ENCODE data around the gene BBOF1.

BBOF1 gene

GRCh38 chr14:74045522-74045921 lies 26.4 kb downstream of the BBOF1 start:
- Histone ChIP-seq H3K36me3 (replicated peaks; ENCODE audit: insufficient read depth, low read length) (no peaks in the 10 kb centered on the region), H3K4me3 (ENCODE audit: low read length) (no peak overlapping the region)
- no peak for TF ChIP-seq CTCF (IDR thresholded peaks at IDR 0.05; ENCODE audit: low read length)
- no peak for TF ChIP-seq EZH2phosphoT487 (IDR thresholded peaks at IDR 0.05; ENCODE audit: low read length)

GRCh38 chr14:74048281-74048680 lies 29.1 kb downstream of the BBOF1 start:
- Histone ChIP-seq H3K79me2 (ENCODE audit: low read length) (no peaks in the 10 kb centered on the region), H3K36me3 (replicated peaks; ENCODE audit: insufficient read depth, low read length) (no peaks in the 10 kb centered on the region), H3F3A (ENCODE audit: insufficient read depth, low read length) (no peaks in the 10 kb centered on the region), H3K9me3 (replicated peaks; ENCODE audit: insufficient read depth, low read length) (no peaks in the 10 kb centered on the region), H3K27me3 (replicated peaks; ENCODE audit: insufficient read depth, low read length) (no peaks in the 10 kb centered on the region), H3K9ac (ENCODE audit: low read length) (no peak overlapping the region), H3K27ac (ENCODE audit: low read length) (no peak overlapping the region), H3K9me2 (replicated peaks; ENCODE audit: insufficient read depth, low read length) (no peaks in the 10 kb centered on the region), H4K20me1 (ENCODE audit: insufficient read depth, low read length) (no peaks in the 10 kb centered on the region), H2AFZ (ENCODE audit: low read length) (no peak overlapping the region), H3K4me1 (ENCODE audit: low read length) (no peaks in the 10 kb centered on the region), H3K4me3 (ENCODE audit: low read length) (no peak overlapping the region), H3K4me2 (ENCODE audit: low read depth, low read length) (no peak overlapping the region)
- TF ChIP-seq EZH2 (optimal IDR thresholded peaks at IDR 0.05; ENCODE audit: low read depth, low read length), result no peak
- no peak for TF ChIP-seq CTCF (IDR thresholded peaks at IDR 0.05; ENCODE audit: low read length)
- no peak for TF ChIP-seq EZH2phosphoT487 (IDR thresholded peaks at IDR 0.05; ENCODE audit: low read length)
- no peak for DNase-seq

More at GRCh38 chr14:74045522-74045921, 26.4 kb downstream of the BBOF1 start:
- Histone ChIP-seq H3K4me2 (ENCODE audit: low read depth, low read length) (no peak overlapping the region), H3K9me2 (replicated peaks; ENCODE audit: insufficient read depth, low read length) (no peaks in the 10 kb centered on the region), H3K4me1 (ENCODE audit: low read length) (no peaks in the 10 kb centered on the region), H3K9me3 (replicated peaks; ENCODE audit: insufficient read depth, low read length) (no peaks in the 10 kb centered on the region), H3K79me2 (ENCODE audit: low read length) (no peaks in the 10 kb centered on the region), H3K27me3 (replicated peaks; ENCODE audit: insufficient read depth, low read length) (no peaks in the 10 kb centered on the region), H2AFZ (ENCODE audit: low read length) (no peak overlapping the region), H3K9ac (ENCODE audit: low read length) (no peak overlapping the region), H3K27ac (ENCODE audit: low read length) (no peak overlapping the region), H4K20me1 (ENCODE audit: insufficient read depth, low read length) (no peaks in the 10 kb centered on the region), H3F3A (ENCODE audit: insufficient read depth, low read length) (no peaks in the 10 kb centered on the region)
- DNase-seq, result no peak

GRCh38 chr14:74049876-74050495 lies 30.8 kb downstream of the BBOF1 start:
- Histone ChIP-seq H3K9me2 (replicated peaks; ENCODE audit: insufficient read depth, low read length) (no peaks in the 10 kb centered on the region), H3K4me1 (ENCODE audit: low read length) (no peaks in the 10 kb centered on the region), H4K20me1 (ENCODE audit: insufficient read depth, low read length) (no peaks in the 10 kb centered on the region), H3F3A (ENCODE audit: insufficient read depth, low read length) (no peaks in the 10 kb centered on the region), H3K79me2 (ENCODE audit: low read length) (no peaks in the 10 kb centered on the region), H3K27me3 (replicated peaks; ENCODE audit: insufficient read depth, low read length) (no peaks in the 10 kb centered on the region), H3K4me3 (ENCODE audit: low read length) (no peak overlapping the region), H3K4me2 (ENCODE audit: low read depth, low read length) (no peak overlapping the region), H2AFZ (ENCODE audit: low read length) (no peak overlapping the region), H3K9ac (ENCODE audit: low read length) (no peak overlapping the region), H3K27ac (ENCODE audit: low read length) (no peak overlapping the region), H3K36me3 (replicated peaks; ENCODE audit: insufficient read depth, low read length) (no peaks in the 10 kb centered on the region), H3K9me3 (replicated peaks; ENCODE audit: insufficient read depth, low read length) (no peaks in the 10 kb centered on the region)
- DNase-seq, result no peak
- TF ChIP-seq EZH2 (optimal IDR thresholded peaks at IDR 0.05; ENCODE audit: low read depth, low read length), result no peak
- TF ChIP-seq EZH2phosphoT487 (IDR thresholded peaks at IDR 0.05; ENCODE audit: low read length), result no peak

GRCh38 chr14:74062809-74063150 lies 43.6 kb downstream of the BBOF1 start:
- TF ChIP-seq EZH2phosphoT487 (IDR thresholded peaks at IDR 0.05; ENCODE audit: low read length), result no peak
- no peak for TF ChIP-seq EZH2 (optimal IDR thresholded peaks at IDR 0.05; ENCODE audit: low read depth, low read length)
- TF ChIP-seq CTCF (IDR thresholded peaks at IDR 0.05; ENCODE audit: low read length), result no peak
- Histone ChIP-seq H3K27me3 (replicated peaks; ENCODE audit: insufficient read depth, low read length) (no peaks in the 10 kb centered on the region), H3K36me3 (replicated peaks; ENCODE audit: insufficient read depth, low read length) (no peaks in the 10 kb centered on the region), H3F3A (ENCODE audit: insufficient read depth, low read length) (no peaks in the 10 kb centered on the region), H3K79me2 (ENCODE audit: low read length) (no peaks in the 10 kb centered on the region), H3K4me1 (ENCODE audit: low read length) (no peaks in the 10 kb centered on the region), H3K9ac (ENCODE audit: low read length) (no peak overlapping the region), H3K9me2 (replicated peaks; ENCODE audit: insufficient read depth, low read length) (no peaks in the 10 kb centered on the region), H3K4me2 (ENCODE audit: low read depth, low read length) (no peak overlapping the region), H3K27ac (ENCODE audit: low read length) (no peak overlapping the region), H4K20me1 (ENCODE audit: insufficient read depth, low read length) (no peaks in the 10 kb centered on the region), H3K9me3 (replicated peaks; ENCODE audit: insufficient read depth, low read length) (no peaks in the 10 kb centered on the region), H2AFZ (ENCODE audit: low read length) (no peak overlapping the region), H3K4me3 (ENCODE audit: low read length) (no peak overlapping the region)
- DNase-seq, result no peak

All from MM.1S (cell line).